CD4-positive, alpha-beta memory T cell (primary cell): Measurements from ENCODE around the gene DISP3. TPM values are rescaled to one million over a fixed set of nuclear protein-coding genes. Genes with fewer than 3 reads are reported as not detected.
A peak's percentile ranks its signal among the peaks of the same experiment; 100 is the strongest.

ENCODE experiments used
- CTCF ChIA-PET: fragments of 350-600 bp; sonication (Branson Sonifier 250); formaldehyde crosslinking; loops from one replicate; lab custom pipeline; 2021; ENCODE audit warnings: inconsistent platforms; ENCODE audit not compliant: partially characterized antibody; lab: Charles Lee
- POLR2A ChIA-PET: fragments of 350-600 bp; sonication (Branson Sonifier 250); formaldehyde crosslinking; loops from one replicate; lab custom pipeline; 2021; ENCODE audit not compliant: partially characterized antibody; lab: Charles Lee
- DNase-seq, 5 donors: peaks; one replicate each; pipeline versions ENCODE4 v3.0.0 to v3.0.0-alpha.2; 2020 to 2022; ENCODE audit warnings: mixed read lengths in 1 of 5
- H3K27ac ChIP-seq: one replicate; pipeline ENCODE4 v1.7.0; 2013; ENCODE audit warnings: low read depth, low read length
- H3K27me3 ChIP-seq: 2 replicates; pipeline ENCODE4 v1.7.0; 2013; ENCODE audit warnings: mild to moderate bottlenecking, low read length, moderate library complexity; ENCODE audit not compliant: insufficient read depth
- H3K36me3 ChIP-seq: 2 replicates; pipeline ENCODE4 v1.7.0; 2013; ENCODE audit warnings: mild to moderate bottlenecking, low read length, moderate library complexity; ENCODE audit not compliant: insufficient read depth
- H3K4me1 ChIP-seq: 2 replicates; pipeline ENCODE4 v1.7.0; 2013; ENCODE audit warnings: mild to moderate bottlenecking, low read length, moderate library complexity; ENCODE audit not compliant: insufficient read depth
- H3K4me3 ChIP-seq, 2 donors: one replicate each; pipeline ENCODE4 v1.7.0; 2013; ENCODE audit warnings: low read length in 2 of 2, mild to moderate bottlenecking in 1 of 2
- H3K9me3 ChIP-seq, 2 donors: one replicate each; pipeline ENCODE4 v1.7.0; 2013; ENCODE audit warnings: low read length in 2 of 2, control low read depth in 1 of 2; ENCODE audit not compliant: control insufficient read depth in 1 of 2
- H3K27ac Mint-ChIP-seq, 7 donors: one replicate each; pipeline ENCODE4 v1.8.0; 2020 to 2021; ENCODE audit warnings: mixed read lengths in 7 of 7, mild to moderate bottlenecking in 6 of 7, inconsistent platforms in 3 of 7, moderate library complexity in 3 of 7
- H3K27me3 Mint-ChIP-seq, 2 donors: one replicate each; pipeline ENCODE4 v1.8.0; 2020 to 2021; ENCODE audit warnings: mixed read lengths in 2 of 2
- H3K36me3 Mint-ChIP-seq, 2 donors: one replicate each; pipeline ENCODE4 v1.8.0; 2020 to 2021; ENCODE audit warnings: mixed read lengths in 2 of 2, inconsistent platforms in 1 of 2, mild to moderate bottlenecking in 1 of 2
- H3K4me1 Mint-ChIP-seq, 4 donors: one replicate each; pipeline ENCODE4 v1.8.0; 2020 to 2021; ENCODE audit warnings: mixed read lengths in 4 of 4, mild to moderate bottlenecking in 1 of 4
- H3K4me3 Mint-ChIP-seq, 8 donors: one replicate each; pipeline ENCODE4 v1.8.0; 2020 to 2021; ENCODE audit warnings: mixed read lengths in 8 of 8, mild to moderate bottlenecking in 7 of 8, moderate library complexity in 6 of 8, inconsistent platforms in 3 of 8
- H3K9me3 Mint-ChIP-seq, 8 donors: one replicate each; pipeline ENCODE4 v1.8.0; 2020 to 2021; ENCODE audit warnings: mixed read lengths in 8 of 8, mild to moderate bottlenecking in 5 of 8, inconsistent platforms in 3 of 8, moderate library complexity in 1 of 8
- intact Hi-C: fragments of 100-400 bp; cut with micrococcal nuclease; formaldehyde crosslinking; loops from one replicate; pipeline ENCODE4 v1.15.1; 2023
- polyA plus RNA-seq, 2 donors: library from polyadenylated mRNA; unstranded; fragments of 300-500 nt; fragmentation: Illumina TruSeq; gene quantifications; one replicate each; pipeline ENCODE4 v1.2.3, GENCODE V29; 2021
- total RNA-seq, 2 experiments: library from RNA; stranded (reverse); gene quantifications; one replicate each; pipeline ENCODE4 v1.2.3, GENCODE V29; 2021

DISP3 gene
- total and polyA plus RNA-seq, 4 experiments from 2014 or later: 0.11 to 0.61 (median 0.42) TPM; not detected in 1

- Mint-ChIP-seq H3K9me3 (no peaks in the 10 kb centered on the region), H3K27ac (no peak overlapping the region), H3K36me3 (no peaks in the 10 kb centered on the region), H3K4me1 (peaks cover 0 to 6% (median 0%) of the 10 kb centered on the region in 4 donors), H3K4me3 (no peak overlapping the region), H3K27me3 (peaks cover 9 to 24% of the 10 kb centered on the region in 2 donors)
- DNase-seq: no peak
- Histone ChIP-seq H3K4me3 (no peak overlapping the region), H3K4me1 (no peaks in the 10 kb centered on the region), H3K27me3 (no peaks in the 10 kb centered on the region), H3K36me3 (no peaks in the 10 kb centered on the region), H3K27ac (no peak overlapping the region), H3K9me3 (no peaks in the 10 kb centered on the region)
- intact Hi-C loops: no loop called here
- CTCF ChIA-PET: no interaction called here
- POLR2A ChIA-PET: no interaction called here
Measured at GRCh38 chr1:11543796-11544195, 64.8 kb downstream of the DISP3 start.

- no peaks in the 10 kb centered on the region for H3K27me3 ChIP-seq
- H3K36me3 Mint-ChIP-seq: no peaks in the 10 kb centered on the region
- no peaks in the 10 kb centered on the region for H3K36me3 ChIP-seq
- ChIA-PET POLR2A (no interaction called here), CTCF (no interaction called here)
- no peaks in the 10 kb centered on the region for H3K9me3 ChIP-seq
- H3K27ac ChIP-seq: no peak overlapping the region
- H3K4me1 Mint-ChIP-seq: peaks cover 0 to 6% (median 0%) of the 10 kb centered on the region in 4 donors
- no peak overlapping the region for H3K27ac Mint-ChIP-seq
- H3K4me1 ChIP-seq: no peaks in the 10 kb centered on the region
- peaks cover 14 to 27% of the 10 kb centered on the region in 2 donors for H3K27me3 Mint-ChIP-seq
- H3K4me3 ChIP-seq: no peak overlapping the region
- no peak overlapping the region for H3K4me3 Mint-ChIP-seq
- peaks cover 0 to 7% (median 1%) of the 10 kb centered on the region in 8 donors for H3K9me3 Mint-ChIP-seq
- no peak for DNase-seq
- intact Hi-C loops: no loop called here
Measured at GRCh38 chr1:11546456-11546855, 67.5 kb downstream of the DISP3 start.

GRCh38 chr1:11550664-11551283 is 71.8 kb downstream of the DISP3 start:
- peaks cover 0 to 7% (median 2%) of the 10 kb centered on the region in 8 donors for H3K9me3 Mint-ChIP-seq
- intact Hi-C loops: no loop called here
- H3K27ac Mint-ChIP-seq: no peak overlapping the region

GRCh38 chr1:11558276-11558675 is 79.3 kb downstream of the DISP3 start:
- POLR2A ChIA-PET: no interaction called here
- H3K4me3 Mint-ChIP-seq: no peak overlapping the region
- Histone ChIP-seq H3K4me3 (no peak overlapping the region), H3K27me3 (no peaks in the 10 kb centered on the region), H3K36me3 (no peaks in the 10 kb centered on the region), H3K9me3 (no peaks in the 10 kb centered on the region), H3K4me1 (no peaks in the 10 kb centered on the region), H3K27ac (no peak overlapping the region)
- intact Hi-C loops: no loop called here
- no peaks in the 10 kb centered on the region for H3K9me3 Mint-ChIP-seq
- CTCF ChIA-PET: no interaction called here
- no peaks in the 10 kb centered on the region for H3K4me1 Mint-ChIP-seq
- no peaks in the 10 kb centered on the region for H3K36me3 Mint-ChIP-seq
- DNase-seq: no peak
- peaks cover 34 to 70% of the 10 kb centered on the region in 2 donors for H3K27me3 Mint-ChIP-seq
- no peak overlapping the region for H3K27ac Mint-ChIP-seq

More at GRCh38 chr1:11550664-11551283, 71.8 kb downstream of the DISP3 start:
- peak in 4 of 5 donors; percentile 11 to 24 (median 12) for DNase-seq
- no peak overlapping the region for H3K4me3 ChIP-seq
- no peaks in the 10 kb centered on the region for H3K27me3 ChIP-seq
- CTCF ChIA-PET: no interaction called here
- no peak overlapping the region for H3K4me3 Mint-ChIP-seq
- H3K4me1 Mint-ChIP-seq: peaks cover 0 to 6% (median 0%) of the 10 kb centered on the region in 4 donors
- no peaks in the 10 kb centered on the region for H3K9me3 ChIP-seq
- no peaks in the 10 kb centered on the region for H3K4me1 ChIP-seq
- H3K36me3 ChIP-seq: no peaks in the 10 kb centered on the region
- POLR2A ChIA-PET: no interaction called here
- H3K27me3 Mint-ChIP-seq: peaks cover 31 to 48% of the 10 kb centered on the region in 2 donors
- H3K36me3 Mint-ChIP-seq: no peaks in the 10 kb centered on the region
- no peak overlapping the region for H3K27ac ChIP-seq

- H3K9me3 ChIP-seq: no peaks in the 10 kb centered on the region
- no peaks in the 10 kb centered on the region for H3K9me3 Mint-ChIP-seq
- intact Hi-C loops: no loop called here
- H3K27ac ChIP-seq: no peak overlapping the region
- H3K27me3 ChIP-seq: no peaks in the 10 kb centered on the region
- no peaks in the 10 kb centered on the region for H3K4me1 Mint-ChIP-seq
- peaks cover 31 to 71% of the 10 kb centered on the region in 2 donors for H3K27me3 Mint-ChIP-seq
- ChIA-PET CTCF (no interaction called here), POLR2A (no interaction called here)
- no peaks in the 10 kb centered on the region for H3K36me3 ChIP-seq
- DNase-seq: no peak
- no peak overlapping the region for H3K4me3 ChIP-seq
- no peak overlapping the region for H3K27ac Mint-ChIP-seq
- H3K4me1 ChIP-seq: no peaks in the 10 kb centered on the region
- no peak overlapping the region for H3K4me3 Mint-ChIP-seq
- no peaks in the 10 kb centered on the region for H3K36me3 Mint-ChIP-seq
Measured at GRCh38 chr1:11558871-11559590, 80.1 kb downstream of the DISP3 start.

- H3K4me3 Mint-ChIP-seq: no peak overlapping the region
- H3K27ac Mint-ChIP-seq: no peak overlapping the region
- intact Hi-C loops: no loop called here
- no peak overlapping the region for H3K4me3 ChIP-seq
- H3K27me3 Mint-ChIP-seq: peaks cover 25 to 65% of the 10 kb centered on the region in 2 donors
- H3K27ac ChIP-seq: no peak overlapping the region
- no peaks in the 10 kb centered on the region for H3K9me3 ChIP-seq
- H3K4me1 Mint-ChIP-seq: no peaks in the 10 kb centered on the region
- ChIA-PET CTCF (no interaction called here), POLR2A (no interaction called here)
- no peaks in the 10 kb centered on the region for H3K27me3 ChIP-seq
- no peaks in the 10 kb centered on the region for H3K36me3 ChIP-seq
- DNase-seq: no peak
- H3K36me3 Mint-ChIP-seq: no peaks in the 10 kb centered on the region
- no peaks in the 10 kb centered on the region for H3K9me3 Mint-ChIP-seq
- H3K4me1 ChIP-seq: no peaks in the 10 kb centered on the region
Measured at GRCh38 chr1:11559591-11559970, 80.6 kb downstream of the DISP3 start.

GRCh38 chr1:11560061-11560460 is 81.1 kb downstream of the DISP3 start:
- H3K4me1 Mint-ChIP-seq: no peaks in the 10 kb centered on the region
- no peaks in the 10 kb centered on the region for H3K36me3 Mint-ChIP-seq
- ChIA-PET POLR2A (no interaction called here), CTCF (no interaction called here)
- intact Hi-C loops: no loop called here
- H3K9me3 Mint-ChIP-seq: no peaks in the 10 kb centered on the region
- no peak overlapping the region for H3K27ac Mint-ChIP-seq
- Histone ChIP-seq H3K4me3 (no peak overlapping the region), H3K4me1 (no peaks in the 10 kb centered on the region), H3K36me3 (no peaks in the 10 kb centered on the region), H3K27ac (no peak overlapping the region), H3K27me3 (no peaks in the 10 kb centered on the region), H3K9me3 (no peaks in the 10 kb centered on the region)
- H3K27me3 Mint-ChIP-seq: peaks cover 24 to 61% of the 10 kb centered on the region in 2 donors
- H3K4me3 Mint-ChIP-seq: no peak overlapping the region
- no peak for DNase-seq
